ENCODE data around the gene MXRA8.

- no peak for TF ChIP-seq CTCF (IDR thresholded peaks at IDR 0.05)
- TF ChIP-seq KDM5A (IDR thresholded peaks at IDR 0.05), result no peak
- no peak for TF ChIP-seq EP300 (IDR thresholded peaks at IDR 0.05)
- no peak for TF ChIP-seq MYC (IDR thresholded peaks at IDR 0.05; ENCODE audit: borderline replicate concordance, low read length)
- TF ChIP-seq POLR2AphosphoS2 (conservative IDR thresholded peaks at IDR 0.05; ENCODE audit: low read length), result no peak
- TF ChIP-seq RNF2 (IDR thresholded peaks at IDR 0.05; ENCODE audit: borderline replicate concordance, low read depth), result no peak
- no peak for TF ChIP-seq MAZ (IDR thresholded peaks at IDR 0.05; ENCODE audit: borderline replicate concordance, low read depth, low read length)
- TF ChIP-seq KDM1A (IDR thresholded peaks at IDR 0.05; ENCODE audit: low read depth), result no peak
- no peak for TF ChIP-seq POLR2A (IDR thresholded peaks at IDR 0.05; ENCODE audit: low read length)
- TF ChIP-seq CHD4 (IDR thresholded peaks at IDR 0.05; ENCODE audit: borderline replicate concordance), result no peak
- TF ChIP-seq PHF8 (IDR thresholded peaks at IDR 0.05; ENCODE audit: borderline replicate concordance, low read depth), result no peak
- TF ChIP-seq CHD2 (IDR thresholded peaks at IDR 0.05; ENCODE audit: low read length, partially characterized antibody), result no peak
- no peak for TF ChIP-seq REST (IDR thresholded peaks at IDR 0.05)
Measured at GRCh38 chr1:1325288-1326074, 32.9 kb downstream of the MXRA8 start.
